GM12801 (cell line): ENCODE measurements around the gene REV3L.

ENCODE experiments used
- CTCF ChIP-seq: IDR thresholded peaks from one replicate; pipeline ENCODE4 v1.5.1; 2011; ENCODE audit warnings: control low read depth; ENCODE audit not compliant: insufficient read length; ENCODE audit errors: extremely low read depth

REV3L gene

GRCh38 chr6:111338843-111339242, 144.2 kb downstream of the REV3L start:
- TF ChIP-seq CTCF, result no peak

GRCh38 chr6:111337829-111338236, 145.2 kb downstream of the REV3L start:
- no peak for TF ChIP-seq CTCF

GRCh38 chr6:111329882-111330633, 153.0 kb downstream of the REV3L start:
- TF ChIP-seq CTCF, result no peak

- TF ChIP-seq CTCF, result no peak
Measured at GRCh38 chr6:111326563-111326962, 156.5 kb downstream of the REV3L start.

GRCh38 chr6:111322145-111322544, 160.9 kb downstream of the REV3L start:
- TF ChIP-seq CTCF, result no peak

- no peak for TF ChIP-seq CTCF
Measured at GRCh38 chr6:111307275-111307858, 175.7 kb downstream of the REV3L start.

GRCh38 chr6:111306104-111306888, 176.7 kb downstream of the REV3L start:
- TF ChIP-seq CTCF, result no peak
